HG03342 (cell line): Measurements from ENCODE around the gene WNT9B.
"Not testable (repeated sequence)": the region's sequence is repeated elsewhere in the genome, so short reads cannot be mapped to it uniquely, and the experiment has no call there.

Experiments
- ATAC-seq: cut with Tn5 transposase; IDR thresholded peaks from one replicate; pipeline ENCODE4 v1.9.1; 2021; ENCODE audit warnings: mild to moderate bottlenecking, moderate library complexity; ENCODE audit not compliant: unreplicated experiment

The WNT9B gene

GRCh38 chr17:46821482-46822387 lies 29.6 kb upstream of the WNT9B start:
- no peak for ATAC-seq

GRCh38 chr17:46822388-46822921 lies 28.9 kb upstream of the WNT9B start:
- ATAC-seq, result no peak

GRCh38 chr17:46823657-46824056 lies 27.7 kb upstream of the WNT9B start:
- ATAC-seq, result no peak

- no peak for ATAC-seq
Measured at GRCh38 chr17:46826116-46826515, 25.3 kb upstream of the WNT9B start.

GRCh38 chr17:46827274-46827673 lies 24.1 kb upstream of the WNT9B start:
- no peak for ATAC-seq

GRCh38 chr17:46831573-46832330 lies 19.6 kb upstream of the WNT9B start:
- ATAC-seq, result no peak

- ATAC-seq, result no peak
Measured at GRCh38 chr17:46832331-46832821, 19.0 kb upstream of the WNT9B start.

- ATAC-seq, result no peak
Measured at GRCh38 chr17:46832945-46833839, 18.2 kb upstream of the WNT9B start.

- ATAC-seq, result no peak
Measured at GRCh38 chr17:46833840-46834208, 17.6 kb upstream of the WNT9B start.

- no peak for ATAC-seq
Measured at GRCh38 chr17:46834846-46835245, 16.5 kb upstream of the WNT9B start.

GRCh38 chr17:46836500-46836899 lies 14.9 kb upstream of the WNT9B start:
- ATAC-seq, result no peak

- ATAC-seq, result no peak
Measured at GRCh38 chr17:46837521-46837920, 13.9 kb upstream of the WNT9B start.

GRCh38 chr17:46839211-46839610 lies 12.2 kb upstream of the WNT9B start:
- ATAC-seq, result no peak

- not testable (repeated sequence) for ATAC-seq
Measured at GRCh38 chr17:46840596-46840995, 10.8 kb upstream of the WNT9B start.

- no peak for ATAC-seq
Measured at GRCh38 chr17:46841561-46842379, 9.6 kb upstream of the WNT9B start.

- no peak for ATAC-seq
Measured at GRCh38 chr17:46842835-46843234, 8.5 kb upstream of the WNT9B start.

- no peak for ATAC-seq
Measured at GRCh38 chr17:46847204-46848191, 3.9 kb upstream of the WNT9B start.

- ATAC-seq, result no peak
Measured at GRCh38 chr17:46848534-46848933, 2.8 kb upstream of the WNT9B start.

GRCh38 chr17:46850688-46851028 lies 725 bp upstream of the WNT9B start:
- no peak for ATAC-seq
